Measurements from ENCODE around the gene B4GALT6. TPM values are rescaled to one million over a fixed set of nuclear protein-coding genes. Genes with fewer than 3 reads are reported as not detected.

B4GALT6 gene
- total RNA-seq, 2 donors from 2014 or later: 0.52 to 1.8 TPM

- Mint-ChIP-seq H3K36me3 (ENCODE audit: low read depth) (no peaks in the 10 kb centered on the region), H3K27me3 (peaks cover 22% of the 10 kb centered on the region), H3K4me3 (no peak overlapping the region), H3K9me3 (no peaks in the 10 kb centered on the region), H3K4me1 (peaks cover 4% of the 10 kb centered on the region), H3K27ac (no peak overlapping the region)
- no peak for ATAC-seq (replicated peaks)
Observed at GRCh38 chr18:31645411-31645810, 39.0 kb downstream of the B4GALT6 start.

DNA sequence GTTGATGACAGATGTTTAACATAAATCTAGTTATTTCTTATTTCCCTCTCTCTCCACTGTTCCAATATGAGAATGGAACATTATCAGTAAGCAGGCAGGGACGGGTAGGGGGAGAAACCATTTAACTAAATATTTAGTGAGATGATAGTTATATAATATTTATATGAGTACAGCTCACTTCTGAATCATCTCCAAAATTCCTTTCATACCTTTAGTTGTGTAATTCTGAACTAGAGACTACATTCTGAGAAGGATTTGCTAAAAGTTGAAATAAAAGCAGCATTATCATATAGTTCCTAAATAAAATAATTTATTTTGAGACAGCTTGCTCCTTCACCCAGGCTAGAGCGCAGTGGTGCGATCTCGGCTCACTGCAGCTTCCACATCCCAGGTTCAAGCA lies 41.4 kb downstream of the B4GALT6 start:
- Mint-ChIP-seq H3K4me1 (peaks cover 4% of the 10 kb centered on the region), H3K27me3 (peaks cover 21% of the 10 kb centered on the region), H3K27ac (no peak overlapping the region), H3K36me3 (ENCODE audit: low read depth) (no peaks in the 10 kb centered on the region), H3K4me3 (no peak overlapping the region), H3K9me3 (no peaks in the 10 kb centered on the region)
- no peak for ATAC-seq (replicated peaks)

GRCh38 chr18:31637445-31637844 lies 46.9 kb downstream of the B4GALT6 start:
- no peaks in the 10 kb centered on the region for H3K9me3 Mint-ChIP-seq
- H3K4me3 Mint-ChIP-seq: no peak overlapping the region
- no peak overlapping the region for H3K27ac Mint-ChIP-seq
- no peak for ATAC-seq (replicated peaks)
- no peaks in the 10 kb centered on the region for H3K4me1 Mint-ChIP-seq
- no peaks in the 10 kb centered on the region for H3K36me3 Mint-ChIP-seq (ENCODE audit: low read depth)
- peaks cover 19% of the 10 kb centered on the region for H3K27me3 Mint-ChIP-seq

GRCh38 chr18:31636387-31636786 lies 48.0 kb downstream of the B4GALT6 start:
- H3K27ac Mint-ChIP-seq: no peak overlapping the region
- no peak overlapping the region for H3K4me3 Mint-ChIP-seq
- H3K4me1 Mint-ChIP-seq: no peaks in the 10 kb centered on the region
- no peaks in the 10 kb centered on the region for H3K36me3 Mint-ChIP-seq (ENCODE audit: low read depth)
- H3K27me3 Mint-ChIP-seq: peaks cover 12% of the 10 kb centered on the region
- no peak for ATAC-seq (replicated peaks)
- H3K9me3 Mint-ChIP-seq: no peaks in the 10 kb centered on the region

DNA sequence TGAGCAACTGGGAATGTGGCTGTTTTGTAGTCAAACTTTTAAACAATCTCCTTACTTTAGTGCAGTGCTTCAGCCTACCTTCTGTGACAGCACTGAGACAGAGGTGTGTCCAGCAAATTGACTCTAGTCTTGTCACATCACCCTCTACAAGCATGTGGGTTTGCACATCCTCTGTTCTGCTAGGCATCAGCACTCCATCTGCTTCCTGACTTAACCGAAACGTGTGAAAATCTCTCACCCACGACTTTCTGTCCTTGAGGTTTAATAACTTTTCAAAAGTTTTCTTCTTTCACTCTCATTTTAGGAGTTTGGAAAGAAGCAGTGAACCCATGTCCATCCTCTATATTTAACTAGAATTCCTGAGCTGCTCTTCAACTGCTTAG lies 50.1 kb downstream of the B4GALT6 start:
- no peaks in the 10 kb centered on the region for H3K4me1 Mint-ChIP-seq
- H3K9me3 Mint-ChIP-seq: no peaks in the 10 kb centered on the region

GRCh38 chr18:31633392-31634330 lies 50.7 kb downstream of the B4GALT6 start:
- ATAC-seq (replicated peaks): no peak
- H3K4me1 Mint-ChIP-seq: no peaks in the 10 kb centered on the region
- no peak overlapping the region for H3K27ac Mint-ChIP-seq
- H3K9me3 Mint-ChIP-seq: no peaks in the 10 kb centered on the region
- H3K36me3 Mint-ChIP-seq (ENCODE audit: low read depth): no peaks in the 10 kb centered on the region
- H3K4me3 Mint-ChIP-seq: no peak overlapping the region
- peaks cover 9% of the 10 kb centered on the region for H3K27me3 Mint-ChIP-seq

More for the DNA sequence above, 50.1 kb downstream of the B4GALT6 start:
- Mint-ChIP-seq H3K4me3 (peak overlapping the region; percentile 12), H3K36me3 (ENCODE audit: low read depth) (no peaks in the 10 kb centered on the region), H3K27me3 (peaks cover 12% of the 10 kb centered on the region), H3K27ac (no peak overlapping the region)
- ATAC-seq (replicated peaks): peak; percentile 80

GRCh38 chr18:31632356-31632755 lies 52.0 kb downstream of the B4GALT6 start:
- no peak for ATAC-seq (replicated peaks)
- H3K4me1 Mint-ChIP-seq: no peaks in the 10 kb centered on the region
- H3K4me3 Mint-ChIP-seq: no peak overlapping the region
- H3K9me3 Mint-ChIP-seq: no peaks in the 10 kb centered on the region
- H3K36me3 Mint-ChIP-seq (ENCODE audit: low read depth): no peaks in the 10 kb centered on the region
- H3K27ac Mint-ChIP-seq: no peak overlapping the region
- peaks cover 9% of the 10 kb centered on the region for H3K27me3 Mint-ChIP-seq

- Mint-ChIP-seq H3K27ac (no peak overlapping the region), H3K27me3 (peaks cover 9% of the 10 kb centered on the region), H3K9me3 (no peaks in the 10 kb centered on the region), H3K4me3 (no peak overlapping the region), H3K4me1 (no peaks in the 10 kb centered on the region), H3K36me3 (ENCODE audit: low read depth) (no peaks in the 10 kb centered on the region)
- ATAC-seq (replicated peaks): no peak
Observed at GRCh38 chr18:31631526-31631925, 52.9 kb downstream of the B4GALT6 start.

GRCh38 chr18:31630549-31630948 lies 53.8 kb downstream of the B4GALT6 start:
- no peak for ATAC-seq (replicated peaks)

DNA sequence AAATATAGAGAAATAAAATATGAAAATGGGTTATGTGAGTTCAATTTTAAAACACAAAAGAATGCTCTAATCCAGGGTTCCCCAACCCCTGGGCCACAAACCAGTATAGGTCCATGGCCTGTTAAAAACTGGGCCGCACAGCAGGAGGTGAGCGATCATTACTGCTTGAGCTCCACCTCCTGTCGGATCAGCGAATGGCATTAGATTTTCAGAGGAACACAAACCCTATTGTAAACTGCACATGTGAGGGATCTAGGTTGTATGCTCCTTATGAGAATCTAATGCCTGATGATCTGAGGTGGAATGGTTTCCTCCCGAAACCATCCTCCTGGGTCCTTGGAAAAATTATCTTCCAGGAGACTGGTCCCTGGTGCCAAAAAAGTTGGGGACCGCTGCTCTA lies 58.0 kb downstream of the B4GALT6 start:
- Mint-ChIP-seq H3K4me1 (no peaks in the 10 kb centered on the region), H3K27me3 (no peaks in the 10 kb centered on the region), H3K9me3 (no peaks in the 10 kb centered on the region), H3K4me3 (no peak overlapping the region), H3K36me3 (ENCODE audit: low read depth) (no peaks in the 10 kb centered on the region), H3K27ac (no peak overlapping the region)
- ATAC-seq (replicated peaks): no peak

More at GRCh38 chr18:31630549-31630948, 53.8 kb downstream of the B4GALT6 start:
- Mint-ChIP-seq H3K4me3 (no peak overlapping the region), H3K27me3 (peaks cover 9% of the 10 kb centered on the region), H3K27ac (no peak overlapping the region), H3K9me3 (no peaks in the 10 kb centered on the region), H3K36me3 (ENCODE audit: low read depth) (no peaks in the 10 kb centered on the region), H3K4me1 (no peaks in the 10 kb centered on the region)

GRCh38 chr18:31624892-31625640 lies 59.3 kb downstream of the B4GALT6 start:
- H3K4me3 Mint-ChIP-seq: no peak overlapping the region
- no peak overlapping the region for H3K27ac Mint-ChIP-seq
- no peaks in the 10 kb centered on the region for H3K36me3 Mint-ChIP-seq (ENCODE audit: low read depth)

DNA sequence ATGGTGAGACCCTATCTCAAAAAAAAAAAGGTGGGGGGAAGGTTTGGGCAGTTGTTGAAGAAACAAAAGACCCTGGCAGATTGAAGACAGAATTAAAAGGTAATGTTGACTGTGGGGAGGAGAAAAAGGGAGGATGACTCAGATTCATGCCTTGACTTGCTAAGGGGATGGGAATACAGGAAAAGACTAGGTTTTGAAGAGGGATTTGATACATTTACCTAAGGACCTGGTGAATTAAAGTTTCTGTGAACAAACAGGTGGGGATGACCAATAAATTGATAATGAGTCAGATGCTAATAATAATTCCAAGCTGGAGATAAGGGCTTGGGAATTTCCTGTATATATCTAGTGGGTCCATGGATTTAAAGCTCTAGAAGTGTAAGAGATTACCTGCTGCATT lies 65.1 kb downstream of the B4GALT6 start:
- Mint-ChIP-seq H3K9me3 (no peaks in the 10 kb centered on the region), H3K4me1 (no peaks in the 10 kb centered on the region), H3K27me3 (peaks cover 10% of the 10 kb centered on the region), H3K36me3 (ENCODE audit: low read depth) (no peaks in the 10 kb centered on the region), H3K27ac (no peak overlapping the region), H3K4me3 (no peak overlapping the region)
- ATAC-seq (replicated peaks): no peak

More at GRCh38 chr18:31624892-31625640, 59.3 kb downstream of the B4GALT6 start:
- Mint-ChIP-seq H3K9me3 (no peaks in the 10 kb centered on the region), H3K4me1 (no peaks in the 10 kb centered on the region), H3K27me3 (no peaks in the 10 kb centered on the region)
- ATAC-seq (replicated peaks): no peak

GRCh38 chr18:31618801-31619200 lies 65.6 kb downstream of the B4GALT6 start:
- Mint-ChIP-seq H3K9me3 (no peaks in the 10 kb centered on the region), H3K4me3 (no peak overlapping the region), H3K36me3 (ENCODE audit: low read depth) (no peaks in the 10 kb centered on the region), H3K4me1 (no peaks in the 10 kb centered on the region), H3K27ac (no peak overlapping the region), H3K27me3 (peaks cover 12% of the 10 kb centered on the region)
- no peak for ATAC-seq (replicated peaks)

GRCh38 chr18:31617031-31617717 lies 67.2 kb downstream of the B4GALT6 start:
- Mint-ChIP-seq H3K4me3 (no peak overlapping the region), H3K4me1 (no peaks in the 10 kb centered on the region), H3K27ac (no peak overlapping the region), H3K27me3 (peaks cover 17% of the 10 kb centered on the region), H3K9me3 (no peaks in the 10 kb centered on the region), H3K36me3 (ENCODE audit: low read depth) (no peaks in the 10 kb centered on the region)
- ATAC-seq (replicated peaks): no peak

All from activated T-helper 17 cell treated with anti-CD3 and anti-CD28 coated beads, Interleukin-2, amount 50 U/mL, for 72 hours (primary cell).